ENCODE measurements around the gene TNFSF13B. TPM values are rescaled to one million over a fixed set of nuclear protein-coding genes. Genes with fewer than 3 reads are reported as not detected.
"Not testable (repeated sequence)": the region's sequence is repeated elsewhere in the genome, so short reads cannot be mapped to it uniquely, and the experiment has no call there.

The TNFSF13B gene
- total RNA-seq, 2 experiments from 2014 or later: 5.1 to 6.1 TPM

GRCh38 chr13:108311596-108311995 is 42.1 kb downstream of the TNFSF13B start:
- not testable (repeated sequence) for H3K4me1 Mint-ChIP-seq, H3K27me3 Mint-ChIP-seq, H3K36me3 Mint-ChIP-seq, H3K4me3 Mint-ChIP-seq, H3K9me3 Mint-ChIP-seq, H3K27ac Mint-ChIP-seq, DNase-seq

- Mint-ChIP-seq H3K4me3 (no peak overlapping the region), H3K27me3 (no peaks in the 10 kb centered on the region), H3K27ac (no peak overlapping the region), H3K9me3 (peaks cover 5% of the 10 kb centered on the region), H3K36me3 (peaks cover 4% of the 10 kb centered on the region), H3K4me1 (no peaks in the 10 kb centered on the region)
- DNase-seq: no peak
Measured at GRCh38 chr13:108313382-108313781, 43.9 kb downstream of the TNFSF13B start.

- Mint-ChIP-seq H3K4me1 (no peaks in the 10 kb centered on the region), H3K27ac (no peak overlapping the region), H3K27me3 (peaks cover 4% of the 10 kb centered on the region), H3K9me3 (no peaks in the 10 kb centered on the region), H3K4me3 (no peak overlapping the region), H3K36me3 (no peaks in the 10 kb centered on the region)
- no peak for DNase-seq
Measured at GRCh38 chr13:108315273-108315672, 45.8 kb downstream of the TNFSF13B start.

- Mint-ChIP-seq H3K4me1 (no peaks in the 10 kb centered on the region), H3K9me3 (no peaks in the 10 kb centered on the region), H3K4me3 (no peak overlapping the region), H3K27ac (no peak overlapping the region), H3K36me3 (no peaks in the 10 kb centered on the region), H3K27me3 (peaks cover 4% of the 10 kb centered on the region)
- no peak for DNase-seq
Measured at GRCh38 chr13:108315991-108316390, 46.5 kb downstream of the TNFSF13B start.

- H3K4me1 Mint-ChIP-seq: no peaks in the 10 kb centered on the region
Measured at GRCh38 chr13:108316413-108316812, 46.9 kb downstream of the TNFSF13B start.

GRCh38 chr13:108322206-108322824 is 52.8 kb downstream of the TNFSF13B start:
- H3K4me3 Mint-ChIP-seq: no peak overlapping the region
- DNase-seq: no peak
- H3K27me3 Mint-ChIP-seq: peaks cover 7% of the 10 kb centered on the region
- H3K9me3 Mint-ChIP-seq: no peaks in the 10 kb centered on the region
- no peaks in the 10 kb centered on the region for H3K4me1 Mint-ChIP-seq
- H3K36me3 Mint-ChIP-seq: no peaks in the 10 kb centered on the region
- H3K27ac Mint-ChIP-seq: no peak overlapping the region

More at GRCh38 chr13:108316413-108316812, 46.9 kb downstream of the TNFSF13B start:
- Mint-ChIP-seq H3K9me3 (no peaks in the 10 kb centered on the region), H3K27me3 (peaks cover 4% of the 10 kb centered on the region), H3K27ac (no peak overlapping the region), H3K36me3 (no peaks in the 10 kb centered on the region), H3K4me3 (no peak overlapping the region)
- DNase-seq: no peak

- no peak for DNase-seq
- Mint-ChIP-seq H3K27me3 (peaks cover 7% of the 10 kb centered on the region), H3K9me3 (no peaks in the 10 kb centered on the region), H3K4me3 (no peak overlapping the region), H3K4me1 (no peaks in the 10 kb centered on the region), H3K27ac (no peak overlapping the region), H3K36me3 (peaks cover 2% of the 10 kb centered on the region)
Measured at GRCh38 chr13:108323031-108323430, 53.5 kb downstream of the TNFSF13B start.

GRCh38 chr13:108325863-108326262 is 56.3 kb downstream of the TNFSF13B start:
- no peak overlapping the region for H3K27ac Mint-ChIP-seq
- no peak for DNase-seq
- peaks cover 10% of the 10 kb centered on the region for H3K27me3 Mint-ChIP-seq
- H3K36me3 Mint-ChIP-seq: peaks cover 3% of the 10 kb centered on the region
- no peak overlapping the region for H3K4me3 Mint-ChIP-seq
- H3K9me3 Mint-ChIP-seq: no peaks in the 10 kb centered on the region
- H3K4me1 Mint-ChIP-seq: no peaks in the 10 kb centered on the region

GRCh38 chr13:108326309-108326708 is 56.8 kb downstream of the TNFSF13B start:
- H3K4me1 Mint-ChIP-seq: no peaks in the 10 kb centered on the region
- DNase-seq: no peak
- no peak overlapping the region for H3K4me3 Mint-ChIP-seq
- no peak overlapping the region for H3K27ac Mint-ChIP-seq
- H3K9me3 Mint-ChIP-seq: no peaks in the 10 kb centered on the region
- peaks cover 3% of the 10 kb centered on the region for H3K36me3 Mint-ChIP-seq
- peaks cover 10% of the 10 kb centered on the region for H3K27me3 Mint-ChIP-seq

- H3K27ac Mint-ChIP-seq: no peak overlapping the region
- DNase-seq: no peak
- no peaks in the 10 kb centered on the region for H3K9me3 Mint-ChIP-seq
- H3K4me1 Mint-ChIP-seq: no peaks in the 10 kb centered on the region
- no peak overlapping the region for H3K4me3 Mint-ChIP-seq
- peaks cover 3% of the 10 kb centered on the region for H3K36me3 Mint-ChIP-seq
- peaks cover 14% of the 10 kb centered on the region for H3K27me3 Mint-ChIP-seq
Measured at GRCh38 chr13:108328848-108329247, 59.3 kb downstream of the TNFSF13B start.

- no peak overlapping the region for H3K27ac Mint-ChIP-seq
- no peaks in the 10 kb centered on the region for H3K4me1 Mint-ChIP-seq
- H3K36me3 Mint-ChIP-seq: peaks cover 3% of the 10 kb centered on the region
- H3K9me3 Mint-ChIP-seq: no peaks in the 10 kb centered on the region
- H3K27me3 Mint-ChIP-seq: peaks cover 10% of the 10 kb centered on the region
- H3K4me3 Mint-ChIP-seq: no peak overlapping the region
- DNase-seq: no peak
Measured at GRCh38 chr13:108332791-108333190, 63.3 kb downstream of the TNFSF13B start.

GRCh38 chr13:108342369-108343289 is 73.1 kb downstream of the TNFSF13B start:
- H3K27ac Mint-ChIP-seq: no peak overlapping the region
- no peaks in the 10 kb centered on the region for H3K36me3 Mint-ChIP-seq
- H3K9me3 Mint-ChIP-seq: no peaks in the 10 kb centered on the region
- no peak for DNase-seq
- H3K4me3 Mint-ChIP-seq: no peak overlapping the region
- peaks cover 12% of the 10 kb centered on the region for H3K4me1 Mint-ChIP-seq
- no peaks in the 10 kb centered on the region for H3K27me3 Mint-ChIP-seq

GRCh38 chr13:108345016-108345415 is 75.5 kb downstream of the TNFSF13B start:
- Mint-ChIP-seq H3K27me3 (no peaks in the 10 kb centered on the region), H3K36me3 (no peaks in the 10 kb centered on the region), H3K4me1 (peaks cover 12% of the 10 kb centered on the region), H3K4me3 (no peak overlapping the region), H3K9me3 (no peaks in the 10 kb centered on the region), H3K27ac (no peak overlapping the region)
- no peak for DNase-seq

- H3K27ac Mint-ChIP-seq: no peak overlapping the region
- DNase-seq: peak; percentile 1
- H3K4me3 Mint-ChIP-seq: no peak overlapping the region
- no peaks in the 10 kb centered on the region for H3K9me3 Mint-ChIP-seq
- H3K27me3 Mint-ChIP-seq: no peaks in the 10 kb centered on the region
- no peaks in the 10 kb centered on the region for H3K36me3 Mint-ChIP-seq
- H3K4me1 Mint-ChIP-seq: peaks cover 12% of the 10 kb centered on the region
Measured at GRCh38 chr13:108346376-108346775, 76.9 kb downstream of the TNFSF13B start.

GRCh38 chr13:108349269-108349668 is 79.8 kb downstream of the TNFSF13B start:
- Mint-ChIP-seq H3K27ac (no peak overlapping the region), H3K27me3 (no peaks in the 10 kb centered on the region), H3K9me3 (no peaks in the 10 kb centered on the region), H3K4me1 (no peaks in the 10 kb centered on the region), H3K4me3 (no peak overlapping the region), H3K36me3 (no peaks in the 10 kb centered on the region)
- no peak for DNase-seq

GRCh38 chr13:108350579-108350978 is 81.1 kb downstream of the TNFSF13B start:
- DNase-seq: no peak
- Mint-ChIP-seq H3K4me3 (no peak overlapping the region), H3K27me3 (no peaks in the 10 kb centered on the region), H3K4me1 (no peaks in the 10 kb centered on the region), H3K27ac (no peak overlapping the region), H3K36me3 (no peaks in the 10 kb centered on the region), H3K9me3 (no peaks in the 10 kb centered on the region)
